Caco-2 (cell line): Measurements from ENCODE around the gene FLCN. TPM values are rescaled to one million over a fixed set of nuclear protein-coding genes. Genes with fewer than 3 reads are reported as not detected.

Source experiments
- BruUV-seq: library from RNA; stranded (reverse); fragments of 400-500 nt; replicated peaks from 2 replicates; lab custom pipeline; 2021; lab: Mats Ljungman, UMichigan
- CTCF ChIA-PET: fragments of 300-600 bp; sonication (Branson Sonifier 250); formaldehyde crosslinking; loops from one replicate; lab custom pipeline; 2022; ENCODE audit warnings: antibody characterized with exemption; lab: Charles Lee
- POLR2A ChIA-PET: fragments of 300-600 bp; sonication (Branson Sonifier 250); formaldehyde crosslinking; loops from one replicate; lab custom pipeline; 2022; ENCODE audit warnings: antibody characterized with exemption; lab: Charles Lee
- DNase-seq, 2 experiments: peaks; one replicate each; pipeline versions ENCODE4 v3.0.0 to v3.0.0-alpha.2; 2020 to 2022
- H3K27me3 ChIP-seq: replicated peaks from 2 replicates; pipeline ENCODE4 v1.6.0; 2011; ENCODE audit warnings: low read length; ENCODE audit not compliant: control insufficient read depth, insufficient read depth
- H3K36me3 ChIP-seq: 2 replicates; pipeline ENCODE4 v1.5.1; 2011; ENCODE audit warnings: low read length; ENCODE audit not compliant: control insufficient read depth, insufficient read depth
- H3K4me1 ChIP-seq: fragments of 250-450 bp; sonication (Bioruptor Pico); 2 replicates; pipeline ENCODE4 v1.5.1; 2020; ENCODE audit warnings: mild to moderate bottlenecking
- H3K4me3 ChIP-seq: 2 replicates; pipeline ENCODE4 v1.5.1; 2011; ENCODE audit warnings: low read depth, mild to moderate bottlenecking, control low read depth, low read length
- H3K9me3 ChIP-seq: fragments of 250-450 bp; sonication (Bioruptor Pico); 2 replicates; pipeline ENCODE4 v1.5.1; 2020; ENCODE audit warnings: mild to moderate bottlenecking, moderate library complexity
- H3K27ac Mint-ChIP-seq: one replicate; pipeline ENCODE4 v1.8.0; 2022; ENCODE audit warnings: mixed read lengths; ENCODE audit not compliant: unreplicated experiment
- H3K27me3 Mint-ChIP-seq: one replicate; pipeline ENCODE4 v1.8.0; 2022; ENCODE audit warnings: mixed read lengths; ENCODE audit not compliant: insufficient read depth, unreplicated experiment
- H3K36me3 Mint-ChIP-seq: one replicate; pipeline ENCODE4 v1.8.0; 2022; ENCODE audit warnings: mild to moderate bottlenecking, mixed read lengths; ENCODE audit not compliant: insufficient read depth, unreplicated experiment
- H3K4me1 Mint-ChIP-seq: one replicate; pipeline ENCODE4 v1.8.0; 2022; ENCODE audit warnings: low read depth, mixed read lengths; ENCODE audit not compliant: unreplicated experiment
- H3K4me3 Mint-ChIP-seq: one replicate; pipeline ENCODE4 v1.8.0; 2022; ENCODE audit warnings: mild to moderate bottlenecking, moderate library complexity, mixed read lengths; ENCODE audit not compliant: unreplicated experiment
- H3K9me3 Mint-ChIP-seq: one replicate; pipeline ENCODE4 v1.8.0; 2022; ENCODE audit warnings: mixed read lengths; ENCODE audit not compliant: unreplicated experiment
- CTCF ChIP-seq, 2 experiments: fragments of 200-600 bp in 1 of 2; IDR thresholded peaks; 1 replicate in 1 of 2; 2 replicates in 1 of 2; pipeline versions ENCODE4 v1.5.1 to v1.8.0; 2011 to 2022; ENCODE audit warnings: antibody characterized with exemption in 1 of 2, control low read depth in 1 of 2, inconsistent platforms in 1 of 2, low read depth in 1 of 2, low read length in 1 of 2, mild to moderate bottlenecking in 1 of 2, moderate library complexity in 1 of 2; ENCODE audit not compliant: insufficient read depth in 1 of 2, severe bottlenecking in 1 of 2, unreplicated experiment in 1 of 2
- intact Hi-C: fragments of 100-400 bp; cut with micrococcal nuclease; formaldehyde crosslinking; loops from one replicate; pipeline ENCODE4 v1.10.0; 2022; ENCODE audit not compliant: unreplicated experiment
- total RNA-seq: library from RNA; stranded (reverse); gene quantifications from 2 replicates; pipeline ENCODE4 v1.2.3, GENCODE V29; 2022

The FLCN gene
- total RNA-seq, 1 experiment from 2014 or later, result 69.0 TPM

DNA sequence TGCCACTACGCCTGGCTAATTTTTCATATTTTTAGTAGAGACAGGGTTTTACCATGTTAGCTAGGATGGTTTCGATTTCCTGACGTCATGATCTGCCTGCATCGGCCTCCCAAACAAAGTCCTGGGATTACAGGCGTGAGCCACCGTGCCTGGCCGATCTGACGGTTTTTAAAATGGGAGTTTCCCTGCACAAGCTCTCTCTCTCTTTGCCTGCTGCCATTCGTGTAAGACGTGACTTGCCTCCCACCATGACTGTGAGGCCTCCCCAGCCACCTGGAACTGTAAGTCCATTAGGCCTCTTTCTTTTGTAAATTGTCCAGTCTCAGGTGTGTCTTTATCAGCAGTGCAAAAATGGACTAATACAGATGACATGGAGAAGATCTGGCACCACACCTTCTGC, 4.7 kb upstream of the FLCN start:
- H3K4me1 ChIP-seq, result 0 out of 2 replicates have a peak, but pooled peaks cover 6% of the 10 kb centered on the region
- intact Hi-C loops, result no loop called here
- POLR2A ChIA-PET, result no interaction called here
- H3K9me3 ChIP-seq, result no peaks in the 10 kb centered on the region
- no peaks in the 10 kb centered on the region for H3K9me3 Mint-ChIP-seq
- peaks cover 30% of the 10 kb centered on the region for H3K36me3 Mint-ChIP-seq
- H3K4me1 Mint-ChIP-seq, result no peaks in the 10 kb centered on the region
- peak in 1 of 2 experiments; percentile 12 for DNase-seq
- BruUV-seq, result no TSS peak
- no peaks in the 10 kb centered on the region for H3K27me3 ChIP-seq
- no peak overlapping the region for H3K4me3 ChIP-seq
- TF ChIP-seq CTCF (IDR thresholded peaks at IDR 0.05; ENCODE audit: insufficient read depth in 1 of 2, low read depth in 1 of 2, low read length in 1 of 2, severe bottlenecking in 1 of 2, unreplicated experiment in 1 of 2), result no peak
- peaks cover 1% of the 10 kb centered on the region for H3K36me3 ChIP-seq
- H3K27ac Mint-ChIP-seq, result no peak overlapping the region
- CTCF ChIA-PET, result no interaction called here
- H3K4me3 Mint-ChIP-seq, result no peak overlapping the region
- no peaks in the 10 kb centered on the region for H3K27me3 Mint-ChIP-seq

DNA sequence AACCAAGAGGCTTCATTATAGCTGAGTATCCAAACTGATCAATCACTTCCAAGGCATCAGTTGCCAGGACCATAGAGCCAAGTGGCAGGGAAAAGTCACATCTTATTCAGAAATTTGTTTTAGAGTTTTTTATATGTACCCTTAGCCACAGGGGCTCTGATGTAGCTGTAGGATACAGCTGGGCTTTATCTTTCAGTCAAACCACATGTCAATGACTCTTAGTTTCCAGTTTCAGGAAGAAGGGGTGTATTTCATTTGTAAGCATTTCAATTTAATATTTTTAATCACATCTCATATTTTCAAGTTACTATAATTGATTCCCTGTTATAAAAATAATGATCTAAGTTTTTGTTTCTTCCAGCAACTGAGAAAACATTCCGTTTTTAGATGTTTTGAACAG, 2.9 kb upstream of the FLCN start:
- peaks cover 14% of the 10 kb centered on the region for H3K4me1 Mint-ChIP-seq
- intact Hi-C loops, result loop anchor here (10.0 kb wide), 1 partner anchor 75 kb away; no protein-coding TSS in a partner anchor
- Histone ChIP-seq H3K36me3 (no peaks in the 10 kb centered on the region), H3K27me3 (no peaks in the 10 kb centered on the region), H3K9me3 (no peaks in the 10 kb centered on the region), H3K4me1 (peaks cover 16% of the 10 kb centered on the region; the same call in 1 of the 2 replicates), H3K4me3 (no peak overlapping the region)
- no peak for TF ChIP-seq CTCF (IDR thresholded peaks at IDR 0.05; ENCODE audit: insufficient read depth in 1 of 2, low read depth in 1 of 2, low read length in 1 of 2, severe bottlenecking in 1 of 2, unreplicated experiment in 1 of 2)
- peaks cover 22% of the 10 kb centered on the region for H3K36me3 Mint-ChIP-seq
- no TSS peak for BruUV-seq
- H3K4me3 Mint-ChIP-seq, result no peak overlapping the region
- H3K27ac Mint-ChIP-seq, result no peak overlapping the region
- no peak for DNase-seq
- POLR2A ChIA-PET, result no interaction called here
- no peaks in the 10 kb centered on the region for H3K9me3 Mint-ChIP-seq
- no peaks in the 10 kb centered on the region for H3K27me3 Mint-ChIP-seq
- CTCF ChIA-PET, result interaction anchor here (0.6 kb wide), 2 partner anchors 175 to 211 kb away, joined by 3 to 10 read pairs; no protein-coding TSS in a partner anchor

- CTCF ChIA-PET, result interaction anchor here (0.6 kb wide), 1 partner anchor 115 kb away, joined by 4 read pairs; no protein-coding TSS in a partner anchor
- Mint-ChIP-seq H3K36me3 (peaks cover 43% of the 10 kb centered on the region), H3K4me3 (peak overlapping the region; percentile 88), H3K9me3 (no peaks in the 10 kb centered on the region), H3K27me3 (no peaks in the 10 kb centered on the region), H3K4me1 (peaks cover 27% of the 10 kb centered on the region), H3K27ac (peak overlapping the region; percentile 100)
- Histone ChIP-seq H3K4me3 (peak overlapping the region; percentile 85), H3K4me1 (peaks cover 32% of the 10 kb centered on the region), H3K36me3 (no peaks in the 10 kb centered on the region; the same call in 1 of the 2 replicates), H3K9me3 (no peaks in the 10 kb centered on the region), H3K27me3 (no peaks in the 10 kb centered on the region)
- POLR2A ChIA-PET, result interaction anchor here (0.6 to 1.3 kb wide), 2 partner anchors 44 to 947 kb away, joined by 8 to 9 read pairs; partner anchors contain the start of gene COPS3
- BruUV-seq, result TSS peak; percentile 77
- TF ChIP-seq CTCF (IDR thresholded peaks at IDR 0.05; ENCODE audit: insufficient read depth in 1 of 2, low read depth in 1 of 2, low read length in 1 of 2, severe bottlenecking in 1 of 2, unreplicated experiment in 1 of 2), result no peak
- DNase-seq, result no peak
- intact Hi-C loops, result loop anchor here (1.0 to 10.0 kb wide), 3 partner anchors 30 to 78 kb away; partner anchors contain the start of genes COPS3 and PLD6
Observed at GRCh38 chr17:17236295-17237025, 508 bp downstream of the FLCN start.
